ENCODE data around the gene CCDC107.
"Not testable (repeated sequence)": the region's sequence is repeated elsewhere in the genome, so short reads cannot be mapped to it uniquely, and the experiment has no call there.

CCDC107 gene

DNA sequence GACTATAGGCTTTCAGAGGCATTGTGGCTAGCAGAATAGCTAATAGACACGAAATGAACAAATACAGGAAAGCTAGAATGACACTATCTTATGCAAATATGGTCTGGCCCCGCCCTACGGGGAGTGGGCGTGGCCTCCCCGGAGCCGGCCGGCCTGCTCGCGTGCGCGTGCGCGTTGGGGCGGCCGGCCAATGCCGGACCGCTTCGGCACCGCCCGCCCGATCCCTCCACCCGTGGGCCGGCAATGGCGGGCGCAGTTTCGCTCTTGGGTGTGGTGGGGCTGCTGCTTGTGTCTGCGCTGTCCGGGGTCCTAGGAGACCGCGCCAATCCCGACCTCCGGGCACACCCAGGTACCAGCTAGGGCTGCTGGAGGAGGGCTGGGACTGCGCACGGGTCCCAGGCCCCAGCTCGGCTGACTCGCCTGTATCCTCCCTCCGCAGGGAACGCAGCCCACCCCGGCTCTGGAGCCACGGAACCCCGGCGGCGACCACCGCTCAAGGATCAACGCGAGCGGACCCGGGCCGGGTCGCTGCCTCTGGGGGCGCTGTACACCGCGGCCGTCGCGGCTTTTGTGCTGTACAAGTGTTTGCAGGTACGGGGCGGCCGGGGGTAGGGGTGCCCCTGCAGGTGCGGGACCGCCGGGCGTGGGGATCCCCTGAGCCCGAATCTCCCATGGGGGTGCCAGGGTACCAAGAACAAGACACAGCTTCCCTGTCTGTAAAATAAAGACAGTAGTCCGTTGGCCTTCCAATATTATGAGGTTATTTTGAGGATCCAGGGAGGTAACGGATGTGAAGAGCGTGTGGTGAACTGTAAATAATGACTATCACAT is at the start of gene CCDC107:
Gene CCDC107 (plus strand): TSS at position 156 of the 831 bp plus-strand sequence. CDS start 88 bp downstream, at position 244.
- peak; percentile 86 to 89 for DNase-seq

DNA sequence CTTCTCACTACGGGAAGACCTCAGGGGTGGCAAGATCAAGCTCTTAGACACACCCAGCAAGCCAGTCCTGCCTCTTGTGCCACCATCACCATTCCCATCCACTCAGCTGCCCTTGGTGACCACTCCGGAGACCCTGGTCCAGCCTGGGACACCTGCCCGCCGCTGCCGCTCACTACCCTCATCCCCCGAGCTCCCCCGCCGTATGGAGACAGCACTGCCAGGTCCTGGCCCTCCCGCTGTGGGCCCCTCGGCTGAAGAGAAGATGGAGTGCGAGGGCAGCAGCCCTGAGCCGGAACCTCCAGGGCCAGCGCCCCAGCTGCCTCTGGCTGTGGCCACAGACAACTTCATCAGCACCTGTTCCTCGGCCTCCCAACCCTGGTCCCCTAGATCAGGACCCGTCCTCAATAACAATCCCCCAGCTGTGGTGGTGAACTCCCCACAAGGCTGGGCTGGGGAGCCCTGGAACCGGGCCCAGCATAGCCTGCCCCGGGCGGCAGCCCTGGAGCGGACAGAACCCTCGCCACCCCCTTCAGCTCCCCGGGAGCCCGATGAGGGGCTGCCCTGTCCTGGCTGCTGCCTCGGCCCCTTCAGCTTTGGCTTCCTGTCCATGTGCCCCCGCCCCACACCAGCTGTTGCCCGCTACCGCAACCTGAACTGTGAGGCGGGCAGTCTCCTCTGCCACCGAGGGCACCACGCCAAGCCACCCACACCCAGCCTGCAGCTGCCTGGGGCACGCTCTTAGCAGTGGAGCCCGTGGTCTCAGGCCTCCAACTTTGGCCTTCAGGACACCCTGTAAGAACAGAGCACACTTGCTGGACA is 48.9 kb upstream of the CCDC107 start:
- no peak for DNase-seq

DNA sequence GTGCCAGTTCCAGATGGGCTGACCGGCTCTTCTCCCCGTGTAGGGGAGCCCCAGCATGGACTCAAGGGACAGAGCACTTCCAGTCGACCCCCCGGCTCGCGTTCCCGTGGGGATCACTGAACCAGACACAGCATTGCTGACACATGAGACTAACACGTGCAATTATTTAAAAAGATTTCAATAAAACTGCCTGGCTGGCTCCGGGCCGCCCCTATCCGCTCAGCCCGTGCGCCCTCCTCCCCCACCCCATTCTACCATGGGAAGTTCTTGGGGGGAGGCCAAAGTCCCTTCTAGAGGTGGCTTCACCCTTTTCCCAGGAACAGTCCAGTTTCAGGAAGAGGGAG is 48.3 kb upstream of the CCDC107 start:
- DNase-seq = no peak

GRCh38 chr9:35611230-35611797 is 46.8 kb upstream of the CCDC107 start:
- DNase-seq = peak; percentile 59 to 67

DNA sequence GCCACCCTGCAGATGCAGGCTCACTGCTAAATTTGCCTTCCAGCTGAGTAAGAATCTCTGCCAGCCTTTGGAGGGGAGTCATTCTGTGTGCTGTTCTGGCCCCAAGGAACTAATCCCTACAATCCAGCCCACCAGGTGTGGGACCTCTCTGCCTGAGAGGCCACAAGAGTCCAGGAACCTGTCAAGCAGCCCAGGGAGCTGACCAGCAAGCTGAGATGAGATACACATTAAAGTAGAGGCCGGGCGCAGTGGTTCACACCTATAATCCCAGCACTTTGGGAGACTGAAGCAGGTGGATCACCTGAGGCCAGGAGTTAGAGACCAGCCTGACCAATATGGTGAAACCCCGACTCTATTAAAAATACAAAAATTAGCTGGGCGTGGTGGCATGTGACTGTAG is 46.0 kb upstream of the CCDC107 start:
- DNase-seq = not testable (repeated sequence)

DNA sequence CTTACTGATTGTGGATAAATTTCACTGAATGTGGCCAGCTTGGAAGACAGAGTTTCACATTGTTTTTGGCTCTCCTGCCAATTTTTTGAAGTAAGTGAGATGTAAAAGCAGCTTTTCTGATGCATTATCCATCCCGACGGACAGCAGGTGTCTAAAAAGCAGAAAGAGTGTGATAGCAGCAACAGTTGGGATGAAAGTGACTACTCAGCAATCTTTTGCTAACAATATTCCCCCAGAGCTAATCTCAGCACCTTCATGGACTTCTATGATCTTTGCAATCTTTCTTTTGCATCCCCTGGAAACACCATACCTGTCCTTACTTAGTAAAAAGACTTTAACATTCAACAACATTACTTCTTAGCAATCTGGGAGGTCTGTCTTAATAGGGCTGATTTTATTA is 45.2 kb upstream of the CCDC107 start:
- DNase-seq = no peak

GRCh38 chr9:35615981-35616680 is 42.0 kb upstream of the CCDC107 start:
- no peak for DNase-seq

GRCh38 chr9:35616681-35617459 is 41.2 kb upstream of the CCDC107 start:
- peak; percentile 77 to 80 for DNase-seq

GRCh38 chr9:35617548-35617947 is 40.5 kb upstream of the CCDC107 start:
- DNase-seq = no peak

DNA sequence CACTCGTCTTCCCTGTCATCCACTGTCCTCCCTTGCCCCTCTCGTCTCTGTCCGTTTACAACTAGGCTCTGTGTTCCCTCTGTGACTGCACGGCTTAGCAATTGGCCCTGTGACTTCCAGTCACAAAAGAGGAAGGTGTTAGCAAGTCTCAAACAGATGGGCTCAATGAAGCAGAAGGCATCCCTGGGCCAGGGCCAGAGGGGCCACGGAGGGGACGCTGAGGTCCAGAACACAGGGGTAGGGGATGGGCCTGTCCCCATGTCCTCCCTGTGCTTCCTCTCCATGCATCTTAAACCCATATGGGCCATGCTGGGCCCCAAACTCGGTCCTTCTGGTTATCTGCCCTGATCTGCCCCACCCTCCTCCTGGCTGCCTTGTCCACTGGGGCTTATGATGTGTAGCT is 39.8 kb upstream of the CCDC107 start, which contains the start of gene CD72:
Gene CD72 (minus strand): TSS at position 89 of the 403 bp plus-strand sequence. CDS start 110 bp downstream, outside the sequence.
- no peak for DNase-seq

DNA sequence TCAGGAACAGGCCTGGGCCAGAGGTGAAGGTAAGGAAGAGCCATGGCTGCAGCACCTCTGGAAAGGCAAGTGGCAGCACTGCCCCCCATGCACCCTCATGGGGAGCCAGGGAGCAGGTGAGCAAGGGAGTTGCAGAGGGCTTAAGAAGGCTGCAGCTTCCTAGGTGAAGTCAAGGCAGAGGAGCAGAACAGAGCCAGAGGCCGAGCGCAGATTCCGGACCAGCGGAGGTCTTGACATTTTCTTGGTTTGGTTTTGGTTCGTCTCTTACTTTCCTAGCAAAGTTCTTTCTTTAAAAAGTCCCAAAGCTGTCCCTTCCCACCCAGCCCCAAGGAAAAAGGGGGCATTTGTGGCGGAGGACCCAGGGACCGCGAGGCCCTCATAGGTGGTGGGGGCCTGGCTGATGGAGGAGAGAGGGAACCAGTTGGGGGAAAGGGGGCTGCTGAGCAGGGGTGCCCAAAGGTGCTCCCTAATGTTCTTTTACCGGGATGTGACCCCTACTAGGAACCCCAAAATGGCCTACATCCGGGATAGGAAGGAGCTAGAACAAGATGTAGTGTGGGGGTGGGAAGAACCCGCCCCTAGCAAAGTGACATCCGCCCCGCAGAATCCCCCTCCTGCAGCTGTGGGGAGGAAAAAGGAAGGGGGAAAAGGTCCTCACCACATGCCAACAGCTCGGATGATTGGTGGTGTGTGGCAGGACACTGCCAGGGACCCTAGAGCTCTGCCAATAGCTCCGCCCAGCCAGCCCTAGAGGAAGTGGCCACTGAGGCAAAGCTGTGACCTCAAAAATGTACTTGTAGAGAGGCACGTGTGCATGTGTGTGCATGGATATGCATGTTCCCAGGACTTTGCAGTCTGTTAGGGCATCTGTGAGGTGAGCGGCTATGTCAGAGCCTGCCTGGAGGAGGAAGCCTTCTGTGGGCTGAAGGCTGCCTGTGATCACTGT is 39.0 kb upstream of the CCDC107 start:
- peak; percentile 68 to 72 for DNase-seq

- DNase-seq = peak; percentile 41 to 57
Observed at GRCh38 chr9:35619800-35620158, 38.3 kb upstream of the CCDC107 start.

DNA sequence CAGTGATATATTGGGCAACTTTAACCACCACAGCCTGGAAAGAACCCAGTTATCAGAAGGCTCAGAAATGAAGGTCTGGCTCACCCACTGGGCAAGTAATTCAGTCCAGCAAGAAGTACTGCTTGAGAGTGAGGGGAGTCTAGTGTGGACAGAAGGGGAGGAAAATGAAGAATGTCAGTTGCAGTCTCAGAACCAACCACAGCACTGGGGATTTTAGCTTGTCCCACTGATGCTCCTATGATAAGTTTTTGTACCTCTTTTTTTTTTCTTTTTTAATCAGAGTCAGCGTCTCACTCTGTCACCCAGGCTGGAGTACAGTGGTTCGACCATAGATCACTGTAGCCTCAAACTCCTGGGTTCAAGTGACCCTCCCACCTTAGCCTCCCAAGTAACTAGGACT is 30.5 kb upstream of the CCDC107 start:
- no peak for DNase-seq

DNA sequence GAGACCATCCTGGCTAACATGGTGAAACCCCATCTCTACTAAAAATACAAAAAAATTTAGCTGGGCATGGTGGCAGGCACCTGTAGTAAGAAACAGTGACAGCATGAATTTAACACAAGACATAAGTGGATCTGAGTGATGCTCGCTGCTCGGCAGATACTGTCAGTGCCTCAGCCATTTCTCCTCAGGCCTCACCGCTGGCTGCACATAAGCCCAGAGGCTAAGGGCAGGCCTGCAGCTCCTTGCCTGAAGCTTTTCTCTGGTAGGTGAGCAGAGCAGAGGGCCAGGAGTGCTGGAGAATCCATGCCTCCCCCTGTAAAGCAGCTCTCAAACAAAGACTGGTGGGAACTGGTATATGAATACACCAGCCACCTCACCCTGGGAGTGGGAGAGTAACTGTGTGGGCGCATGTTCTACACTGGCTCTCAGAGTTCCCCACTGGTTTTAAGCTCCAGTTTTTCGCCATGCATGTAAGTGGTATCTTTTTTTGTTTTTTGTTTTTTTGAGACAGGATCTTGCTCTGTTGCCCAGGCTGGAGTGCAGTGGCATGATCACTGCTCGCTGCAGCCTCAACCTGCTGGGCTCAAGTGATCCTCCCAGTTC is 29.6 kb upstream of the CCDC107 start:
- no peak for DNase-seq

DNA sequence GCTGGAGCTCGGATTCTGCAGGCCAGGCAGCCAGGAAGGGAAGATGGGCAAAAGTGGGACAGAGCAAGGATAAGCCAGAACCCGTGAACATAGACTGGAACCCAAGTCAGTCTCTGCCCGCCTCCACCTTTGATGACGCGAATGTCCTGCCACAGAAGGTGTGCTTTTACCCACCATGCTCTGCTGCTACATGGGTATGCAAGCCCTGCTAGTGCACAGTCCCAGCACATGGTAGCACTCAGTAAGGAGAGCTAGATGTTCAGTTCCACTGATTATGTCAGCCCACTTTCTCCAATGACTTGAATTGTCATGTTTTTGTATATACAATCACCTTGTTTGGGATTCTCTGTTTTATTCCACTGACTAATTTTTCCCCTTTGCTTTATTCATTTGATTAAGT is 28.5 kb upstream of the CCDC107 start:
- DNase-seq = no peak

- DNase-seq = no peak
Observed at GRCh38 chr9:35635730-35636129, 22.4 kb upstream of the CCDC107 start.

GRCh38 chr9:35636135-35636876 is 21.8 kb upstream of the CCDC107 start:
- no peak for DNase-seq

DNA sequence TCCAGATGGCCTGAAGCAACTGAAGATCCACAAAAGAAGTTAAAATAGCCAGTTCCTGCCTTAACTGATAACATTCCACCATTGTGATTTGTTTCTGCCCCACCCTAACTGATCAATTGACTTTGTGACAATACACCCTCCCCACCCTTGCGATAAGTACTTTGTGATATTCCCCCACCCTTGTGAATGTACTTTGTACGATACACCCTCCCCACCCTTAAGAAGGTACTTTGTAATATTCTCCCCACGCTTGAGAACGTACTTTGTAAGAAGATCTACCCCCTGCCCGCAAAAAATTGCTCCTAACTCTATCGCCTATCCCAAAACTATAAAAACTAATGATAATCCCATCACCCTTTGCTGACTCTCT is 21.2 kb upstream of the CCDC107 start:
- not testable (repeated sequence) for DNase-seq

- DNase-seq = not testable (repeated sequence)
Observed at GRCh38 chr9:35637427-35637955, 20.6 kb upstream of the CCDC107 start.

GRCh38 chr9:35638751-35639150 is 19.3 kb upstream of the CCDC107 start:
- peak in 1 of 2 experiments; percentile 47 for DNase-seq
